ENCODE results near the gene SLC26A11. TPM values are rescaled to one million over a fixed set of nuclear protein-coding genes. Genes with fewer than 3 reads are reported as not detected.

Gene SLC26A11
- total RNA-seq, 2 experiments from 2014 or later, result 46.5 to 50.9 TPM

GRCh38 chr17:80263253-80264204, 43.3 kb downstream of the SLC26A11 start:
- DNase-seq, result peak; percentile 60 to 95 (median 80)
- Mint-ChIP-seq H3K9me3 (no peaks in the 10 kb centered on the region), H3K27me3 (no peaks in the 10 kb centered on the region), H3K4me1 (ENCODE audit: low read depth) (peaks cover 57% of the 10 kb centered on the region), H3K36me3 (ENCODE audit: low read depth) (peaks cover 29% of the 10 kb centered on the region), H3K27ac (peak overlapping the region; percentile 94), H3K4me3 (peak overlapping the region; percentile 98)
- TF ChIP-seq CTCF (IDR thresholded peaks at IDR 0.05), result no peak
- peak; percentile 28 for ATAC-seq (ENCODE audit: poor library complexity)
- ChIA-PET POLR2A (interaction anchor here (0.6 to 1.1 kb wide), 7 partner anchors 17 to 116 kb away, joined by 3 to 6 read pairs (median 3); partner anchors contain the start of gene SGSH), CTCF (no interaction called here)
- peak overlapping the region; percentile 97 for H3K4me3 ChIP-seq (ENCODE audit: low read length)
- H3K36me3 ChIP-seq (ENCODE audit: insufficient read depth, low read length), result peaks cover 19% of the 10 kb centered on the region
- H3K27me3 ChIP-seq (ENCODE audit: control insufficient read depth in 1 of 2, insufficient read depth in 2 of 2, low read length in 2 of 2), result no peaks in the 10 kb centered on the region
- H3K9me3 ChIP-seq (ENCODE audit: control insufficient read depth in 1 of 2, insufficient read depth in 1 of 2, low read length in 2 of 2), result no peaks in the 10 kb centered on the region
- peaks cover 88% of the 10 kb centered on the region for H3K4me1 ChIP-seq (ENCODE audit: insufficient read depth, low read length)
- intact Hi-C loops (cut with DNase I, micrococcal nuclease), result loop anchor here (2.0 to 10.0 kb wide), 2 partner anchors 117 to 1251 kb away; partner anchors contain the start of genes ACTG1 (in 1 of the 2) and EIF4A3 (in 1 of the 2)
- peak overlapping the region; percentile 76 to 97 for H3K27ac ChIP-seq (ENCODE audit: low read depth in 1 of 2, low read length in 2 of 2)

GRCh38 chr17:80264205-80265075, 44.2 kb downstream of the SLC26A11 start:
- H3K27ac ChIP-seq (ENCODE audit: low read depth in 1 of 2, low read length in 2 of 2), result peak overlapping the region; percentile 72 to 76
- intact Hi-C loops (cut with DNase I, micrococcal nuclease), result loop anchor here in 1 of 2 experiments (5.0 to 10.0 kb wide), 2 partner anchors 148 to 1250 kb away; partner anchors contain the start of gene ACTG1
- no peak for TF ChIP-seq CTCF (IDR thresholded peaks at IDR 0.05)
- ChIA-PET CTCF (interaction anchor here (1.2 kb wide), 1 partner anchor 11 kb away, joined by 3 read pairs; no protein-coding TSS in a partner anchor), POLR2A (interaction anchor here (0.6 to 1.2 kb wide), 3 partner anchors 9 to 25 kb away, joined by 3 read pairs; no protein-coding TSS in a partner anchor)
- Mint-ChIP-seq H3K4me1 (ENCODE audit: low read depth) (peaks cover 49% of the 10 kb centered on the region), H3K27me3 (no peaks in the 10 kb centered on the region), H3K4me3 (peak overlapping the region; percentile 98), H3K36me3 (ENCODE audit: low read depth) (peaks cover 29% of the 10 kb centered on the region), H3K27ac (peak overlapping the region; percentile 94), H3K9me3 (no peaks in the 10 kb centered on the region)
- no peaks in the 10 kb centered on the region for H3K27me3 ChIP-seq (ENCODE audit: control insufficient read depth in 1 of 2, insufficient read depth in 2 of 2, low read length in 2 of 2)
- peaks cover 28% of the 10 kb centered on the region for H3K36me3 ChIP-seq (ENCODE audit: insufficient read depth, low read length)
- H3K4me1 ChIP-seq (ENCODE audit: insufficient read depth, low read length), result peaks cover 85% of the 10 kb centered on the region
- H3K9me3 ChIP-seq (ENCODE audit: control insufficient read depth in 1 of 2, insufficient read depth in 1 of 2, low read length in 2 of 2), result no peaks in the 10 kb centered on the region
- peak; percentile 23 to 76 (median 57) for DNase-seq
- no peak for ATAC-seq (ENCODE audit: poor library complexity)
- H3K4me3 ChIP-seq (ENCODE audit: low read length), result peak overlapping the region; percentile 97

All from CD4-positive, alpha-beta T cell (primary cell).